ENCODE measurements around the gene RPL13A.
A peak's percentile ranks its signal among the peaks of the same experiment; 100 is the strongest.

RPL13A gene

DNA sequence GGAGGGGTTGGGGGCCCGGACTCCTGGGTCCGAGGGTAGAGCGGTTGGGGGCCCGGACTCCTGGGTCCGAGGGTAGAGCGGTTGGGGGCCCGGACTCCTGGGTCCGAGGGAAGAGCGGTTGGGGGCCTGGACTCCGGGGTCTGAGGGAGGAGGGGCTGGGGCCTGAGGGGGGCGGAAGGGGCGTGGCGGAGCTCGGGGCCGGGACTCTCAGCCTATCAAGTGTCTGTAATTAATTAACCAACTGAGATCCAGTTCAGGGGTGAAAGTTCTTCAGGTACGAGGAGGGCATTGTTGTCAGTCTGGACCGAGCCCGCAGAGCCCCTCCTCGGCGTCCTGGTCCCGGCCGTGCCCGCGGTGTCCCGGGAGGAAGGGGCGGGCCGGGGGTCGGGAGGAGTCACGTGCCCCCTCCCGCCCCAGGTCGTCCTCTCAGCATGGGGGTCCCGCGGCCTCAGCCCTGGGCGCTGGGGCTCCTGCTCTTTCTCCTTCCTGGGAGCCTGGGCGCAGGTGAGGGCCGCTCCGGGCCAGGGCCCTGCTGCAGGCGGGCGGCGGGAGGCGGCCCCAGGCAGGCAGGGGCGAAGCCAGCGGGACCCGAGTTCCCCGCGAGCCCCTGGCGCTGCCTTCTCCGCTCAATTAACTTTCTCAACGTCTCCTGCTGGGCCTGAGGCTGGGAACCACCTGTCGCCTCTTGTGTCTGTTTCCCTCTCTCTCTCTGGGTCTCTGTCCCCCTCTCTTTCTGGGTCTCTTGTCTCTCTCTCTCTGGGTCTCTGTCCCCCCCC lies 25.8 kb downstream of the RPL13A start:
- DNase-seq: peak; percentile 39 to 77

- DNase-seq: peak in 1 of 2 experiments; percentile 58
These were observed 26.3 kb downstream of the RPL13A start for GRCh38 chr19:49513746-49514118.

DNA sequence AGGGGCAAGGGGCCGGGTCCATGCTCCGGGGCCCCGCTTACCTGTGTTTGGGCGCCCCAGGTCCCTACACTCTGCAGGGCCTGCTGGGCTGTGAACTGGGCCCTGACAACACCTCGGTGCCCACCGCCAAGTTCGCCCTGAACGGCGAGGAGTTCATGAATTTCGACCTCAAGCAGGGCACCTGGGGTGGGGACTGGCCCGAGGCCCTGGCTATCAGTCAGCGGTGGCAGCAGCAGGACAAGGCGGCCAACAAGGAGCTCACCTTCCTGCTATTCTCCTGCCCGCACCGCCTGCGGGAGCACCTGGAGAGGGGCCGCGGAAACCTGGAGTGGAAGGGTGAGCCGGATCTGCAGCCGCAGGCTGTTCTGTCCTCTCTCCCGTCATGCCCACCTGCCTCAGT lies 26.7 kb downstream of the RPL13A start:
- DNase-seq: peak in 1 of 2 experiments; percentile 54

DNA sequence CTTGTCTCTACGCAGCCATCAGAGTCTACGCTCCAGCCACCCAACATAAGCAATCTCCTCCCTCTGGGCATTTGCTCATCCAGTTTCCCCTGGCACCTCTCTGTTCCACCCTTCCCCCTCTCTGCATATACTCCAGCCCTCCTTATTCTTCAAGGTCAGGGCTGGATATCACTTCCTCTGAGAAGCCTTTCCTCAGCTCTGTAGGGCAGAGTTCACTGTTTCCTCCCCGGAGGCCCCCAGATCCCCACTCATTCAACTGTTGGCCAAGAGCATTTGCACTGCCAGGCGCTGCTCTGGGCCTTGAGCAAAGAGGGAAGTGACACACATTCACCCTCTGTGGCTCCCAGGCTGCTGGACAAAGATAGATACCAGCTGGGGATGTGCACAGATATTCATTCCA lies 28.4 kb downstream of the RPL13A start:
- no peak for DNase-seq

DNA sequence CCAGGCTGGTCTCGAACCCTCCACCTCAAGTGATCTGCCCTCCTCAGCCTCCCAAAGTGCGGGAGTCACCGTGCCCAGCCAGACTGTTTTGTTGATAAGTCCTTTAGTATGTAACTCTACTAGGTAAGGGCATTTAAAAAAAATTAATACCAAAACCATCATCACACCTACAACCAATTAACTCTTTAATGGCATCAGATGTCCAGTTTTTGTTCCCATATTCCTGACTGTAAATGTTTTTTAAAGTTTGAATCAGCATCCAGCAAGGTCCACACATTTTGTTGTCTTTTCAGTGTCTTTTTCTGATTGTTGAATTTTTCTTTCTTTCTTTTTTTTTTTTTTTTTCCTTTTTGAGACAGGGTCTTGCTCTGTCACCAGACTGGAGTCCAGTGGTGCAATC lies 30.6 kb downstream of the RPL13A start:
- DNase-seq: no peak

DNA sequence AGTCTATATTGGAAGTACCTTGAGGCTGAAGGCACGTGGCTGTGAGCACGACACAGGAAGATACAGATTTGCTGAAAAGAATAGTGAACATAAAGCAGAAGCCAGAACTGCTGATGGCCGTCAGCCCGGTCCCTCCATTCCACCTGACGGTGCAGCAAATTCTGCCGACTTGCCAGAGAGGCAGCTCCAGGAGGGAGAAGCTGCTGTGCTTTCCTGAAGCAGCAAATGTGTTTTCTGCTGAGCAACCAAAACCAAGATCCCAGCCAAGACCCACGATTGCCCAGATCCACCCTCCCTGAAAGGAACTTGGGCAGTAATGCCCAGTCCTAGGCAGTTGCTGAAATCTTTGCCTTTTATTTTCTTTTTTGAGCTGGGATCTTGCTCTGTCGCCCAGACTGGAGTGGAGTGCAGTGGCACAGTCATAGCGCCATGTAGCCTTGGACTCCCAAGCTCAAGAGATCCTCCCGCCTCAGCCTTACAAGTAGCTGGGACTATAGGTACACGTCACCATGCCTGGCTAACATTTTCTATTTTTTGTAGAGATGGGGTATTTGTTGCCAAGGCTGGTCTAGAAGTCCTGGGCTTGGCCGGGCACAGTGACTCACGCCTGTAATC lies 33.4 kb downstream of the RPL13A start:
- DNase-seq: no peak

DNA sequence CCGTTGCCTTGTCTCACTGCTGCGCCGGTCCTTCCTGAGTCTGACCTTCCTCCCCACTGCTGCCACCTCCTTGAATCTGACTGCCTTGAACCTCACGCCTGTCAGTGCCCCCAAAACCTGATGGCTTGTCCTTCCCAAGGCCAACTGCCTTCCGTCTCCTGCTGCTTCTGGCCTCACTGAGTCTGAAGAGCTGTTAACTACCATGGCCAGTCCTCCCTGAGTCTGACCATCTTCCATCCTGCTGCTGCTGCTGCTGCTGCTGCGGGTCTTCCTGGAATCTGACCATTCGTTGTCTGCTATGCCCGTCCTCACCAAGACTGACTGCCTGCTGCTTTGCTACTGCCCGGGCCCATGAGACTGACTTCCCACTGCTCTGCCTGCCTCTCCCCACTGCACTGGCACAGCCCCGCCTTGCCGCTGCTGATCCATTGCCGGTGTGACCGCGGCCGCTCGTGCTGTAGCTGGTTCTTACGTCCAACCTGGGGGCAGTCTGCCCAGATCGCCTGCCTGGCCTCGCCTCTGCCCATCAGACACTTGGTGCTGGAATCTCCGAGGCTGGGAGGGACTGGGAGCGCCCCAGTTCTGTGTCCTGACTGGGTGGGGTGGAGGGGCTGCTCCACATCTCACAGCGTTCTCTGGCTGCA lies 37.5 kb downstream of the RPL13A start:
- no peak for DNase-seq

- no peak for DNase-seq
These were observed 40.9 kb downstream of the RPL13A start for GRCh38 chr19:49528211-49528771.

GRCh38 chr19:49530708-49531107 lies 43.3 kb downstream of the RPL13A start:
- no peak for DNase-seq

- peak; percentile 37 to 86 for DNase-seq
These were observed 46.4 kb downstream of the RPL13A start for GRCh38 chr19:49533551-49534488.

GRCh38 chr19:49534632-49535385 lies 47.4 kb downstream of the RPL13A start:
- no peak for DNase-seq

GRCh38 chr19:49536921-49537462 lies 49.6 kb downstream of the RPL13A start:
- no peak for DNase-seq

DNA sequence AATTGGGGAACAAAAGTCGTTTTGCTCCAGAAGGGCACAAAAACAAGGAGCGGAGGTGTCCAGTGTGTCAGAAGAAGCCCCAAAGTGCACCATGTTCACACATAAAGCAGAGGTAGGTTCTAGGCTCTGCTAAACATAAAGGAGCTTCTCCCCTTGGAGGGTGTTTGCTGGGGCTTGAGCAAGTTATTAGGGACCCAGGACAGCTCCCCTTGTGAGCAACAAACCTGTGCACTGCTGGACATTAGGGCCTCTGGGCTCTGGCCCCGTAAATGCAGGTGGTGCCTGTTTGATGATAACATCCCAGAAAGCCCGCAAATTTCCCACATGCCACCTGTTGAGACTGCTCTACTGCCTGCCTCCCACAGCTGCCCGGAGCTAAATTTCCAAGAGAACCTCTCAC lies 51.2 kb downstream of the RPL13A start:
- no peak for DNase-seq

- DNase-seq: no peak
These were observed 52.0 kb downstream of the RPL13A start for GRCh38 chr19:49539192-49539952.
